Thymus (tissue), 11 donors: ENCODE measurements around the gene COPS4. TPM values are rescaled to one million over a fixed set of nuclear protein-coding genes. Genes with fewer than 3 reads are reported as not detected.
"Not testable (repeated sequence)": the region's sequence is repeated elsewhere in the genome, so short reads cannot be mapped to it uniquely, and the experiment has no call there.

Source experiments
- DNase-seq, 9 donors: peaks; one replicate each; pipeline ENCODE4 v3.0.0-alpha.2; 2013; ENCODE audit warnings: low spot score in 9 of 9, low read depth in 6 of 9, missing footprints in 1 of 9
- H3K27ac ChIP-seq, 2 donors: one replicate each; pipeline ENCODE4 v1.5.1; 2013; ENCODE audit warnings: control low read depth in 1 of 2, low read depth in 1 of 2, low read length in 1 of 2, mild to moderate bottlenecking in 1 of 2, moderate library complexity in 1 of 2
- H3K27me3 ChIP-seq, 2 donors: one replicate each; pipeline ENCODE4 v1.5.1; 2013; ENCODE audit warnings: low read length in 1 of 2; ENCODE audit not compliant: control insufficient read depth in 2 of 2, insufficient read depth in 1 of 2
- H3K36me3 ChIP-seq, 2 donors: one replicate each; pipeline ENCODE4 v1.5.1; 2013; ENCODE audit warnings: low read length in 1 of 2, mild to moderate bottlenecking in 1 of 2, moderate library complexity in 1 of 2; ENCODE audit not compliant: control insufficient read depth in 2 of 2, insufficient read depth in 2 of 2
- H3K4me1 ChIP-seq, 2 donors: one replicate each; pipeline ENCODE4 v1.5.1; 2013; ENCODE audit warnings: low read length in 2 of 2; ENCODE audit not compliant: control insufficient read depth in 2 of 2, insufficient read depth in 2 of 2
- H3K4me3 ChIP-seq, 2 donors: one replicate each; pipeline ENCODE4 v1.5.1; 2013; ENCODE audit warnings: low read length in 2 of 2, control low read depth in 1 of 2, mild to moderate bottlenecking in 1 of 2
- H3K9me3 ChIP-seq, 2 donors: one replicate each; pipeline ENCODE4 v1.5.1; 2013; ENCODE audit warnings: low read length in 1 of 2, mild to moderate bottlenecking in 1 of 2; ENCODE audit not compliant: control insufficient read depth in 2 of 2, insufficient read depth in 1 of 2
- WGBS: extraction: QIAGEN DNeasy Blood & Tissue Kit; methylation state at CpG from one replicate; pipeline ENCODE4 v1.1.7; 2013; 5-methylcytosine and 5-hydroxymethylcytosine counted together
- polyA plus RNA-seq: library from polyadenylated mRNA; stranded (reverse); fragments of 200-250 nt; gene quantifications from one replicate; pipeline ENCODE4 v1.2.3, GENCODE V29; 2013
- total RNA-seq: library from RNA; stranded (reverse); fragments of 120-200 nt; gene quantifications from one replicate; pipeline ENCODE4 v1.2.4, GENCODE V29; 2013
- donor health status: healthy.

COPS4 gene
- total and polyA plus RNA-seq, 2 donors = 43.6 to 61.4 TPM

DNA sequence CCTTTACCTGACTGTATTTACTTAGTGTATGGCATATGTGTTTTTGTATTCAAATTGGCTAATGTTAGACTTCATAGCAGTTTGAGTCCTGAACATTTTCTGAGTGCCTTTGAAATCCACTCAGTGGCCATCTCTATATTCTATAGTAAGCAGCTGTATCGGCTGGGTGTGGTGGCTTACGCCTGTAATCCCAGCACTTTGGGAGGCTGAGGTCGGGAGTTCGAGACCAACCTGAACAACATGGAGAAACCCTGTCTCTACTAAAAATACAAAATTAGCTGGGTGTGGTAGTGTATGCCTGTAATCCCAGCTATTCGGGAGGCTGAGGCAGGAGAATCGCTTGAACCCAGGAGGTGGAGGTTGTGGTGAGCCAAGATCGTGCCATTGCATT lies 76.8 kb downstream of the COPS4 start:
- 42% methylated on average over 7 of the region's 7 CpGs for WGBS
- H3K27ac ChIP-seq = peak overlapping the region; percentile 31 to 59
- not testable (repeated sequence) for H3K36me3 ChIP-seq, DNase-seq, H3K27me3 ChIP-seq, H3K9me3 ChIP-seq, H3K4me3 ChIP-seq
- peaks cover 16 to 36% of the 10 kb centered on the region in 2 donors for H3K4me1 ChIP-seq

DNA sequence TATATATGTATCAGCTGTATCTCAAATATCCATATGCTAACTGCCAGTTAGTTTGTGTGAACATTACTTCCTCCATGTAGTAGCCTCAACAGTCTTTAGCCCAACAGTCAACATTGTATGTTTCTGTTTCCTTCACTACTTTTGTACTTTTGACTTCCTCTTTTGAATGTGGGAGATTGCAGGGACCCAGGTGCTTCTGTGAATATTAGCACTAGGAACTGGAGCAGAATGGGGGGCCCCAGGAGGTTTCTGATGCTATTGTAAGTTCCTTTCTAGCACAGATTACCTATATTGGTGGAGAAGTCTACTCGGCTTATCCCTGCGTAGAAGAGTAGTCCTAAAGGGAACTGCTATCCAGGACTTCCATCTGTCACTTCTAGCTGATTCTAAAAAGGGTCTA lies 77.2 kb downstream of the COPS4 start:
- H3K4me3 ChIP-seq = peak overlapping the region; percentile 41 to 42
- 6% methylated on average over 2 of the region's 2 CpGs for WGBS

DNA sequence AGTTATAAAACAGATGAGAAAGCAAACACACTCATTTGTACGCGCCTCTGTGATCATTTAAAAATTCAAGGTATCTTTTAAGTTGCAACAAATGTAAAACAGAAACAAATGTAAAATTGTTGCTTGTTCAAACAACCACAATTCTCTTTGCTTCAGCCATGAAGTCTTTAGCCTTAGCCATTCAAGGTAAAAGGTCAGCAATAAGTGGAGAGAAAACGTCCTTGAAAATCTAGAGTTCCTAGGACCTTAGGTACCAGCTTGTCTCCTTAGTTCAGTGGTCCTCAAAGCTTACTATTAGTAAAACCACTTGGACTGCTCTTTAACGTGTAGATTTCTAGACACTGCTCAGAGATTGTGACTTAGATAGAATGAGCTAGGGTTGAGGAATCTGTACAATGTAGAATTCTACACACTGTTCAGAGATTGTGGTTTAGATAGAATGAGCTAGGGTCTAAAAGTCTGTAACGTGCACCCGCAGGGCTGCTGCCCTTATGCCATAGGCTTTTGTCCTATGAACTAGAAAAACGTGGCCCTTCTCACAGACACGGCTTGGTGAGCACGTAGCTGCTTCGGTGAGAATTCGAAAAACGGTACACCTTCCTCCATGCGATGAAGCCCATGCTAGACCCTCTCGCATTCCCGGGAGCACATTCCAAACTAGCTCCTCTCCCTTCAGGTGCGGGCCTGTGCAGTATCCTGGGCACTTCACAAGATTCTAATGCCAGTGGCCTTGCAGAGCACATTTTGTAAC lies 77.9 kb downstream of the COPS4 start:
- Histone ChIP-seq H3K27me3 (peaks cover 0 to 7% of the 10 kb centered on the region in 2 donors), H3K27ac (peak overlapping the region; percentile 48 to 79), H3K4me1 (peaks cover 16 to 36% of the 10 kb centered on the region in 2 donors), H3K9me3 (peaks cover 0 to 3% of the 10 kb centered on the region in 2 donors), H3K36me3 (no peaks in the 10 kb centered on the region), H3K4me3 (peak overlapping the region; percentile 41 to 42)
- DNase-seq = peak in 6 of 9 donors; percentile 25 to 70 (median 42)
- WGBS = 5% methylated on average over 16 of the region's 16 CpGs

More for the DNA sequence above, 77.2 kb downstream of the COPS4 start:
- Histone ChIP-seq H3K4me1 (peaks cover 16 to 36% of the 10 kb centered on the region in 2 donors), H3K27ac (peak overlapping the region; percentile 48 to 79), H3K9me3 (peaks cover 0 to 3% of the 10 kb centered on the region in 2 donors), H3K36me3 (no peaks in the 10 kb centered on the region), H3K27me3 (peaks cover 0 to 7% of the 10 kb centered on the region in 2 donors)
- DNase-seq = peak in 5 of 9 donors; percentile 31 to 80 (median 46)

DNA sequence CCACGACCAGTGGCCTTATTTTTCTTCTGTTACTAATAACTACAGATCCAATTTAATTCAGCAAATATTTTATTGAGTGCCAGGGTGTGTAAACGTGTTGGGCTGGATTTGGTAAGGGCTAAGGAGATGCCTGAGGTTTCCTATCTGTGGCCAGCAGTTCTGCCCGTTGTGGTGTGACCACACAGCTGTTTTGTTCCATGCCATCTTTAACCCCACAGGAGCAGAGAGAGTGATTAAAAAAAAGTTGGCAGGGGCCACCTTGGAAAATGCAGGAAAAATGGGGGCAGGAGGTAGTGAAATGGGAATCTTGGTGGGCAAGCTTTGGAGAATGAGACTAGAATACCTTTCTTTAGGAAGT lies 78.4 kb downstream of the COPS4 start:
- Histone ChIP-seq H3K4me3 (peak overlapping the region; percentile 41 to 42), H3K27ac (peak overlapping the region; percentile 48 to 79)
- DNase-seq = no peak

DNA sequence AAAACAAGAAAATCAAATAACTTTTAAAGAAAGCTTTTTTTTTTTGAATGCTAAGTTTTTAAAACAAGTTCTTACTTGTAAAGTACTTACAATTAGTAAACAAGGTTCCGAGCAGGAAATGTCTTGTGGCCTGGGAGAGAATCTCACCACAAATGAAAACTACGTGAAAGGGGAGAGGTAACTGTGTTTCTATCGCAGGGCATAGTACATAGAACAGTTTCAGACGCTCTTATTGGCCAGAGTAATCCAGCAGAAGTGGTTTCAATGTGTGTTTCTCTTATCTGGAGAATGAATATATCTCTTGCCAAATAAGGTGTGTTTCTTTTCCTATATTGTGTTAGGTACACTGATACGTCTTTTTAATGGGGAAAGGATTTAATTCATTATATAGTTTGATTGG lies 79.6 kb downstream of the COPS4 start, which contains the start of gene PLAC8:
Gene PLAC8, minus strand, starts transcription at position 154 of the 400 bp plus-strand sequence. CDS start 6,808 bp downstream, outside the sequence.
- DNase-seq = peak in 8 of 9 donors; percentile 49 to 86 (median 60)
- Histone ChIP-seq H3K27me3 (peaks cover 0 to 2% of the 10 kb centered on the region in 2 donors), H3K9me3 (no peaks in the 10 kb centered on the region), H3K27ac (peak within 1 kb of the TSS; percentile 52 to 79), H3K36me3 (no peaks in the 10 kb centered on the region), H3K4me1 (peaks cover 13 to 26% of the 10 kb centered on the region in 2 donors), H3K4me3 (peak within 1 kb of the TSS; percentile 41 to 46)
- WGBS = 3% methylated on average over 5 of the region's 5 CpGs

More for the DNA sequence above, 78.4 kb downstream of the COPS4 start:
- Histone ChIP-seq H3K36me3 (no peaks in the 10 kb centered on the region), H3K27me3 (peaks cover 0 to 7% of the 10 kb centered on the region in 2 donors), H3K4me1 (peaks cover 16 to 35% of the 10 kb centered on the region in 2 donors), H3K9me3 (no peaks in the 10 kb centered on the region)
- WGBS = 4% methylated on average over 3 of the region's 3 CpGs

DNA sequence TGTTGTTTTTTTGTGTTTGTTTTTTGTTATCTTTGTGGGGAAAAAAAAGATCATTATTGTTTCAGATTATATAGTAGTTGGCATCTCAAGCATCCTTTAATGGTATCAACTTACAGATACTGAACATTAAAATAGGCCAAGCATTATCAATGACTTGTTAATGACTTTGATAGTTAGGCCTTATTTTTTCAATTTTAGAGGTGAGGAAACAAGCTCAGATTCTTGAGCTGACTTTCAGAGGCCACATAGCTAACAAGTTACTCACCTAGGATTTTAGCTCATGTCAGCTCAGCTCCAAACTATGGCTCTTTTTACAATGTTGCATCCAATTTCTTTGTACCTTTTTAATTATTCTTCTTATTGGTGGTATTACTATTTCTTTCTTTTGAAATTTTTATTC lies 80.0 kb downstream of the COPS4 start:
- DNase-seq = no peak
- H3K36me3 ChIP-seq = no peaks in the 10 kb centered on the region
- H3K4me3 ChIP-seq = no peak overlapping the region
- H3K9me3 ChIP-seq = no peaks in the 10 kb centered on the region
- peak overlapping the region in 1 of 2 donors; percentile 20 for H3K27ac ChIP-seq
- H3K4me1 ChIP-seq = peaks cover 10 to 26% of the 10 kb centered on the region in 2 donors
- no peaks in the 10 kb centered on the region for H3K27me3 ChIP-seq

DNA sequence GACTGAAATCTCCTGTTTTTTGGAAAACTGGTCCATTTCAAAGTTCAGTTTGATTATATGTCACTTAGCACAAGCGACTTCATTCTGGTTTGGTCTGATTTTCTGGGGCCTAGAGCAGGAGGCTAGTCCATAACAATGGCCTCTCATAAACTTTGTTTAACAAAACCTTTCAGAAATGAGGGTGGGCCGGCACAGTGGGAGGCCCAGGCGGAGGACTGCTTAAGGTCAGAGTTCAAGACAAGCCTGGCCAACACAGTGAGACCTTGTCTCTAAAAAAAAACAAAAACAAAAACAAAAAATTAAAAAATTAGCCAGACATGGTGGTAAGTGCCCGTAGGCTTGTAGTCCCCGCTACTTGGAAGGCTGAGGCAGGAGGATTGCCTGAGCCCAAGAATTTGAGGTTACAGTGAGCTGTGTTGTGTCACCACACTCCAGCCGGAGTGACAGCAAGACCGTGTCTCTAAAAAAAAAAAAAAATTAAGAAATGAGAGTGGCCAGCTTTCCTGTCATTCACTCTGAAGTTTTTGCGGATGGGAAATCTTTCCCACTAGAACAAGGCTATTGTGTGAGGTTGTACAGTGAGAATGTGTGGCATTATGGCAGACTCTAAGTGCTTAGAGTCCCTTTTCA lies 80.8 kb downstream of the COPS4 start:
- Histone ChIP-seq H3K4me3 (no peak overlapping the region), H3K9me3 (no peaks in the 10 kb centered on the region), H3K27ac (no peak overlapping the region), H3K27me3 (no peaks in the 10 kb centered on the region), H3K36me3 (no peaks in the 10 kb centered on the region), H3K4me1 (peaks cover 6 to 20% of the 10 kb centered on the region in 2 donors)
- 82% methylated on average over 8 of the region's 8 CpGs for WGBS
- no peak for DNase-seq

DNA sequence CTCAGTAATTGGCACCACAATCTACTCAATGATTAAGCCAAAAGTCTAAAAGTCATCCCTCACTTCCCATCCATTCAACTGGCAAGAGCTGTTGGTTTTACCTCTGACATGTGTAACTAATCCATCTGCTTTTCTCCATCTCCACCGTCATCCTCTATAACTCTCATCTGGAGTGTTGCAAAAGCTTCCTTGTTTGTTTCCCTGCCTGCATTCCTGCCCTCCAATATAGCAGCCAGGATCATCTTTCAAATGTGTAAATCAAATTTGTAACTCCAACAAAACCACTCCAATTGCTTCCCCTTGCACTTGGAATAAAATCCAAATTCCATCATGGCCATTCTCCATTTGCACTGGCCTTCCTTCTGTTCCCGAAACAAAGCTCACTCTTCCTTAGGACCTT lies 83.9 kb downstream of the COPS4 start:
- no peaks in the 10 kb centered on the region for H3K36me3 ChIP-seq
- H3K9me3 ChIP-seq = peaks cover 0 to 4% of the 10 kb centered on the region in 2 donors
- DNase-seq = no peak
- H3K27me3 ChIP-seq = no peaks in the 10 kb centered on the region
- WGBS = 95% methylated on average over 2 of the region's 2 CpGs
- H3K4me1 ChIP-seq = no peaks in the 10 kb centered on the region
- no peak overlapping the region for H3K4me3 ChIP-seq
- no peak overlapping the region for H3K27ac ChIP-seq

DNA sequence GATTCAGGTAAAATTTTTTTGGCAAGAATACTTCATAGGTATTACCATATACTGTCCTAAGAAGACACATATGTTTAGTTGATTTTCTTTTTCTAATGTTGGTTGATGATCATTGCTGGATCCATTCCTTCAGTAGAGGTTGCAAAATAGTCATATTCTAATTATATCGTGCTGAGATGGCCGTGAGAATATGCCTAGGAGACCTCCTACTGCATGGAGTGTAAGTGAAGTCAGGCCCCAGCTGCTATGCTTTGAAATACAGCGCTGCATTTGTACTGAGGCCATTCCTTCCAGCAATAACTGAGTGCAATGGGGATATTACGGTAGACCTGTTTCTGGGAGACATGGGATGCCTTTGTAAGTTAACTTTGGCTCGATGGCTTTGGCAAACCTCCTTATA lies 86.3 kb downstream of the COPS4 start:
- H3K9me3 ChIP-seq = peaks cover 0 to 9% of the 10 kb centered on the region in 2 donors
- no peaks in the 10 kb centered on the region for H3K4me1 ChIP-seq
- WGBS = 98% methylated on average over 5 of the region's 5 CpGs
- no peak overlapping the region for H3K4me3 ChIP-seq
- H3K27ac ChIP-seq = no peak overlapping the region
- no peaks in the 10 kb centered on the region for H3K27me3 ChIP-seq
- DNase-seq = no peak
- no peaks in the 10 kb centered on the region for H3K36me3 ChIP-seq
